Activated CD4-positive, alpha-beta T cell treated with anti-CD3 and anti-CD28 coated beads for 4 hours (primary cell): ENCODE results near the gene CDC42SE1.

Experiments
- DNase-seq, 2 donors: peaks; one replicate each; pipeline ENCODE4 v3.0.0-alpha.2; 2020

CDC42SE1 gene

DNA sequence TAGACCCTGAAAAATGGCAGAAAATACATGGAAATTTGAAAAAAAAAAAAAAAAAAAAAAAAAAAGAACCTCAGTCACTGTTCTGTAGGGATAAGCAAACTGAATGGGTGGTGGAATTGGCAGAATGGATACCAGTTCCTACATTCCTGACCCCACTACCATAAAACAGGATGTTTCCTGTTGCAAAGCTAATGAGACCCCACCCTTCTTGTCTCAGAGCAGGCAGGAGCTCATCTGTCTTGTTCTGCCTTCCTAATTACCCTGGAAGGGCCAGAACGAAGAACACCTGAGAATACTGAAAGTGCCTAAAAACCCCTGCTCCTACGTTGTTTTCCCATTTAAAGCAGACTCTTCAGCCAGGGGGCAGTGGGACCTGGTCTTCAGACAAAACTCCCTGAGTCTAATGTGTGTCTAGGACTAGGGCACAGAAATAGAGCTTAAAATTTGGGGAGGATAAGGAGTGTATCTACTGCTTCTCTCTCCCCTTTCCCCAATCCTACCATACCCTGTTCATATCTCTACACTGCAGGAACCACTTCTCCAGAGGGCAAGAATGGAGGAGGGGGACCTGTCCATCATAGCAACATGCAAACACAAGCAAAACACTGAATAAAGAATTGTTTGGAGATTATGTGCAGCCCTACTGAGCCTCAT, 7.9 kb downstream of the CDC42SE1 start:
- no peak for DNase-seq

DNA sequence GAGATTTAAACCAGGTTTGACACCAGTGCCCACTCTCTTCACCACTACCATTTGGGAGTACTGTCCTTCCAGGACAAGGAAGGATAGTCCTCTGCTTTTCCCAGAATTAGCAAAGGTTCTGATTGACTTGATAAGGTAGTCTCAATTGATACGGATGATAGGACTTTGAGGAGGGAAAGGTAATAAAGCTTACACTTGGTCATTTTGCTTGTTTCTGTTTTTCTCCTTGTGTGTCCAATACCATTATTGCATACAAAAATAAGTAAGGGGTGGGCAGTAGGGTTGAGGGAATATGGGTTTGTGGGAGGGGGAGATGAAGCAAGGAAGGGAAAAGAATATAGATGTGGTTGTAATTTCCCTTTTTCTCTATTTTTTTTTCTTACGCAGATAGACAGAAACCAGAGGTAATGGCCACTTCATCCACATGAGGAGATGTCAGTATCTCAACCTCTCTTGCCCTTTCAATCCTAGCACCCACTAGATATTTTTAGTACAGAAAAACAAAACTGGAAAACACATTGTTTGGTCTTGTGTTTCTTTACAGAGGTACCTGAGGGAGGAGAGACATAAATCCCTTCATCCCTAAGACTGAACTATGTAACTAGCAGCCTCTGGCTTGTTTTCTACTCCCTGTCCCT, 9.3 kb downstream of the CDC42SE1 start:
- DNase-seq: no peak

GRCh38 chr1:151049458-151049857, 10.0 kb downstream of the CDC42SE1 start:
- no peak for DNase-seq

- DNase-seq: no peak
Measured at GRCh38 chr1:151048645-151049032, 10.8 kb downstream of the CDC42SE1 start.

GRCh38 chr1:151047925-151048644, 11.3 kb downstream of the CDC42SE1 start:
- DNase-seq: peak; percentile 45 to 48

GRCh38 chr1:151047591-151047924, 11.9 kb downstream of the CDC42SE1 start, which contains the start of gene C1orf56:
Gene C1orf56 (plus strand): TSS chr1:151047751. CDS start chr1:151047848, 97 bp downstream.
- DNase-seq: peak; percentile 43 to 54

GRCh38 chr1:151043163-151043562, 16.3 kb downstream of the CDC42SE1 start:
- no peak for DNase-seq

DNA sequence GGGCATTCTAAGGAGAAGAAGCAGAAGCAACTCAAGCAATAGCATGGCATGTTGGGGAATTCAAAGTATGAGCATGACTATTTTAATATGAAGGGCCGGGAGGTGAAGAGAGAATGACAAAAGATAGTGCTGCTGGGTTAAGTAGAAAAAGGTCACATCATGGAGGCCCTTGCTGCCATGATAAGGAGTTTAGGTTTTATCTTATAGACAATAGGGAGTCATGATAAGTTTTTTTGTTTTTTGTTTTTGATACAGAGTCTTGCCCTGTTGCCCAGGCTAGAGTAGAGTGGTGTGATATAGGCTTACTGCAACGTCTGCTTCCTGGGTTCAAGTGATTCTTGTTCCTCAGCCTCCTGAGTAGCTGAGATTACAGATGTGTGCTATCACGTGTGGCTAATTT, 19.9 kb downstream of the CDC42SE1 start:
- no peak for DNase-seq

DNA sequence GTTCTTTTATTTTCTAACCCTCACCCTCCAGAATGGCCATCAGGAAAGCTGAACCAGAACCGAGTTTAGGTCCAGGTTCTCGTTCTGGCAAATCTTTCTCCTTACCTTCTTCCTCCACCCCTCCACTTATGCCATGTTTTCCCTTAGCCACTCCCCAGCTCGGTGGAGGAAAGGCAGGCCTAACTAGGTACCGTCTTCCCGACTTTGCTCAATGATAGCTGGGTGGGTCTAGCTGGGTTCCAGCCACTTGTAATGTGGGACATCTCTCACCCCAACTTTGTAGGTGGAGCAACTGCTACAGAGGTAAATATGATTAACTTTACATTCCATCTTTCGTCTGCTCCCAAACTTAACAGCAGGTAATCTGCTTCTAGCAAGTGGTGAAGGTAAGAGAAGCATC, 22.4 kb downstream of the CDC42SE1 start:
- no peak for DNase-seq

DNA sequence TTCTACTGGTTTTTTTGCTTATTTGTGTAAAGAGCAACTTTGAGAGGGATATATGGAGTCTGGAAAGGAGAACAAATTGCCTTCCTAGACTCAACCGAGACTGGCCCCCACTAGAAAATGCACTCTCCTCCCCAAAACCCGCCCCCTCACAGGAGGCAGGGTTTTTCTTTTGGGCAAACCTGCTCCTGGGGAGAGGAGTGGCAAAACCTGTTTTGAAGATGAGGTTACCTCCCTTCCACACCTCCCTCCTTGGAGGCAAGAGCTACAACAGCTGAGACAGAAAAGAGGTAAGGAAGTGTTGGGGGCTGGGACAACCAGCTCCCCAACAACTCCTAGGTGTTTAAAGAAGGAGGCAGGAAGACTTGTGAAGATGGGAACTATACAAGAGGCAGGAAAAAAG, 23.1 kb downstream of the CDC42SE1 start, which contains the start of gene BNIPL:
TSS of gene BNIPL (plus strand) at position 231 of the 400 bp plus-strand sequence. CDS start at position 371, 140 bp downstream.
- no peak for DNase-seq

- no peak for DNase-seq
Measured at GRCh38 chr1:151035167-151035566, 24.3 kb downstream of the CDC42SE1 start.

DNA sequence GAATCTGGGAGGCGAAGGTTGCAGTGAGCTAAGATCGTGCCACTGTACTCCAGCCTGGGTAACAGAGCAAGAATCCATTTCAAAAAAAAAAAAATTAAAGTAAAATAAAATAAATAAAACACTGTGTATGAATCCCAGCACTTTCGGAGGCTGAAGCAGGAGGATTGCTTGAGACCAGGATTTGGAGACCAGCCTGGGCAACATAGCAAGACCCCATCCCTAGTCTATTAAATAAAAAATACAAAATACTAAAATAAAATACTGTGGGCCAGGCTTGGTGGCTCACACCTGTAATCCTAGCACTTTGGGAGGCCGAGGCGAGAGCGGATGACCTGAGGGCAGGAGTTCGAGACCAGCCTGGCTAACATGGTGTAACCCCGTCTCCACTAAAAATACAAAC, 27.3 kb downstream of the CDC42SE1 start:
- no peak for DNase-seq

- no peak for DNase-seq
Measured at GRCh38 chr1:151026460-151026859, 33.0 kb downstream of the CDC42SE1 start.

- DNase-seq: peak; percentile 85 to 92
Measured at GRCh38 chr1:151024540-151025146, 34.8 kb downstream of the CDC42SE1 start.

DNA sequence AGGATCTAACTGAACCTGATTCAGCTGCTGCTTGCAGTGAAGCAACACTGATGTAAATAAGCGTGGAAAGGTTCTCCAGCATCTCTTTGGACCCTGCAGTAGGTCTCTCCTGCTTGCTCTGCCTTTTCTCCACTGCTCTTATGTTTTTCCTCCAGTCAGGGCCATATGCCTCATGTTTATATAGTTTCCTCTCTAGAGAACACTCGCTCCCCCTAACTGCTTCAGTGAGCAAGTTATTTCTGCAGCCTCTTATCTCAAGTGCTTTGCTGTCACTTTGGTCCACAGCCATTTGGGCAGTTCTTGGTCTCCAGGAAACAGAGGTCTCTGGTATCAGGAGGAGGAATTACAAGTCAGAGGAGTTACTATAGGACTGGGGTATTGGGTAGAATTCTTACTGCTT, 45.9 kb downstream of the CDC42SE1 start:
- DNase-seq: no peak

GRCh38 chr1:151012684-151013471, 46.5 kb downstream of the CDC42SE1 start:
- DNase-seq: no peak

DNA sequence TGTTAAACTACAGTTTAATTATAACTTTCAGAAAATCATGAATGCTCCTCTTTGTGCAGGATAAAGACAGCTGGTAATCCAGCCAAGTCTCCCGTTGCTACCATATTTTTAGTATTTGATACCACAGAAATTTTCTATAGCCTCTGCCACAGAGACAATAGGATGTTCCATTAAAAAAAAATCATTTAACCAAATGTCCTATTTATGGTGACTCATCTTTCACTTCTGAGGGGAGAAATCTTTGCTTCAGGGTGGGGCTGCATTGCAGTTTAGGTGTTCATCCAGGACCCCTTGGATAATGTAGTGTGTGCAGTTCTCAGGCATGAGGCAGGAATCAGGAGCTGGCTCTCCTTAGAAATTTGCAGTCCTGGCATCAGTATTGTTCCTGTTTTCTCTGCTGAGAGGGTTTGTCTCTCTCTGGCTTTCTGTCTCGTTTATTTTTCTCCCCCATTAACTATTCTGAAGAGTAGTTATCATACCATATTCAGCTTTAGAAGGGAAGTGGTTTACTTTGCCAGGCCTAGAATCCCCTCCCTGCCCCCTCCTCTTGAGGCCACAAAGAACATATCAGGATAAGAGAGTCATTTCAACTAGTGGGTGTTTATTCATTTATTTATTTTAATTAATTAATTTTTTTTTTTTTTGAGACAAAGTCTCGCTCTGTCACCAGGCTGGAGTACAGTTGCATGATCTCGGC, 48.1 kb downstream of the CDC42SE1 start:
- DNase-seq: no peak

DNA sequence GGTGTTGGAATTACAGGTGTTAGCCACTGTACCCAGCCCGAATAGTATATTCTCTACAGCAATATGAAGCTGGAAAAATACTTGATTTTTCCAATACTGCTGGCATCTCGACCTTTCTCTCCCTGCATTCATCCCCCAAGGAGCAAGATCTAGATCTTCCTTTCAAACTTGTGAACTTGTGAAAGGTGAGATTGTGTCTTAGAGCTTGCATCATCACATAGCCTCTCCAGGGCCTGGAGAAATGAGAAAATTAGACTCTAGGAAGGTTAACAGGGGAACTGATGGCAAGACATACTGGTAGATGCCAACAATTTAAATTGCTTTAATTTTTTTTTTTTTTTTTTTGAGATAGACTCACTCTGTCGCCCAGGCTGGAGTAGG, 49.1 kb downstream of the CDC42SE1 start:
- no peak for DNase-seq

- DNase-seq: no peak
Measured at GRCh38 chr1:151009674-151010345, 49.6 kb downstream of the CDC42SE1 start.

DNA sequence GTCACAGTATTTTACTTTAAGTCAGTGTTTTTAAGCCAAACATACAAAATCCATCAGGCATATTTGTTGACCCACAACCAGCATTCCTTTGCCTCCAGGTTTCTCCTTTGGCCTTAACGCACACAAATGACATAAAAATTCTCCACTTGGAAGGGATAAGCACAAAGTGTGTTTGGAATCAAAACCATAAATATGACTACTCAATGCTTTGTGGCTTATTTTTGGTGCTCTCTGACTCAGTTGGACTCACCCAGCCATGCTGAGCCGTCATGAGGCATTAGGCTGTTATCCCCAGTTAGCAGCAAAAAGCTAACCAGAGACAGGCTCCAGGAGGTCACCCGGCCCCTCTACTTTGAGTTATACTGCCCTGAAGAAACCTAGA, 50.2 kb downstream of the CDC42SE1 start:
- DNase-seq: no peak
